K562 (cell line): Measurements from ENCODE around the gene BCL3. TPM values are rescaled to one million over a fixed set of nuclear protein-coding genes. Genes with fewer than 3 reads are reported as not detected.

Experiments
- CHD7 ChIP-seq: fragments of 200-600 bp; sonication (generic); IDR thresholded peaks from one replicate; pipeline ENCODE4 v1.6.1; 2012; ENCODE audit warnings: mild to moderate bottlenecking, low read depth, low read length, inconsistent platforms
- CXXC5 ChIP-seq: fragments of 250-450 bp; sonication (Bioruptor Pico); IDR thresholded peaks from 2 replicates; pipeline ENCODE4 v1.8.0; 2022; ENCODE audit warnings: inconsistent platforms, mild to moderate bottlenecking, moderate library complexity
- PTRF ChIP-seq: fragments of 450-650 bp; IDR thresholded peaks from 2 replicates; pipeline ENCODE4 v1.6.1; 2016; ENCODE audit warnings: mild to moderate bottlenecking, missing genetic modification characterization, missing compliant biosample characterization
- RNF219 ChIP-seq: fragments of 250-450 bp; sonication (Bioruptor Pico); IDR thresholded peaks from 2 replicates; pipeline ENCODE4 v1.5.0; 2022; ENCODE audit warnings: mild to moderate bottlenecking
- SP2 ChIP-seq: IDR thresholded peaks from 2 replicates; pipeline ENCODE4 v1.6.1; 2011; ENCODE audit warnings: mild to moderate bottlenecking, low read depth, low read length, moderate library complexity; ENCODE audit not compliant: poor library complexity, severe bottlenecking; ENCODE audit errors: extremely low read depth
- ZBTB43 ChIP-seq: sonication (generic); formaldehyde crosslinking; IDR thresholded peaks from 2 replicates; pipeline ENCODE4 v1.8.0; 2023; ENCODE audit warnings: mild to moderate bottlenecking, missing genetic modification reagents
- ZNF589 ChIP-seq: fragments of 200-800 bp; sonication (Bioruptor generic); IDR thresholded peaks from 2 replicates; pipeline ENCODE4 v1.6.1; 2016; ENCODE audit warnings: low read depth, missing genetic modification characterization, missing compliant biosample characterization
- ZNF644 ChIP-seq: fragments of 200-800 bp; sonication (Bioruptor generic); IDR thresholded peaks from 2 replicates; pipeline ENCODE4 v1.6.1; 2016; ENCODE audit warnings: low read depth, missing genetic modification characterization, missing compliant biosample characterization
- polyA plus RNA-seq, 8 experiments: library from polyadenylated mRNA; depleted of rRNA in 4 of 8; stranded (reverse) in 5 of 8; unstranded in 3 of 8; fragments of >200 nt; fragmentation: Nextera tagmentation in 2 of 8; fragmentation: Illumina TruSeq in 1 of 8; extraction: Ambion mirVana in 2 of 8; extraction: Trizol in 1 of 8; gene quantifications; 2 replicates each; pipeline versions ENCODE4 v1.2.1 to v1.2.3, GENCODE V29; 2011 to 2014; ENCODE audit warnings: inconsistent platforms in 1 of 8, missing spikeins in 1 of 8
- total RNA-seq, 7 experiments: library from RNA; depleted of rRNA in 6 of 7; stranded (reverse); fragments of >200 nt in 6 of 7; fragmentation: Illumina TruSeq in 2 of 7; extraction: Trizol in 2 of 7; gene quantifications; 2 replicates each; pipeline versions ENCODE4 v1.2.1 to v1.2.3, GENCODE V29; 2011 to 2021; ENCODE audit warnings: low replicate concordance in 1 of 7
- TF ChIP-seq, protein P1 (sequence below): fragments of 450-650 bp; formaldehyde crosslinking; IDR thresholded peaks from 2 replicates; pipeline ENCODE4 v1.4.0; 2020; ENCODE audit warnings: mild to moderate bottlenecking, moderate library complexity
- TF ChIP-seq, protein P2 (sequence below): fragments of 450-650 bp; formaldehyde crosslinking; IDR thresholded peaks from 2 replicates; pipeline ENCODE4 v1.4.0; 2022; ENCODE audit warnings: mild to moderate bottlenecking, moderate library complexity

BCL3 gene
- total and polyA plus RNA-seq, 9 of the 15 experiments (the other 6 are each of a cell fraction or from before 2014, with no cell fraction given) = 0.03 to 2.4 (median 0.50) TPM; not detected in 1

DNA sequence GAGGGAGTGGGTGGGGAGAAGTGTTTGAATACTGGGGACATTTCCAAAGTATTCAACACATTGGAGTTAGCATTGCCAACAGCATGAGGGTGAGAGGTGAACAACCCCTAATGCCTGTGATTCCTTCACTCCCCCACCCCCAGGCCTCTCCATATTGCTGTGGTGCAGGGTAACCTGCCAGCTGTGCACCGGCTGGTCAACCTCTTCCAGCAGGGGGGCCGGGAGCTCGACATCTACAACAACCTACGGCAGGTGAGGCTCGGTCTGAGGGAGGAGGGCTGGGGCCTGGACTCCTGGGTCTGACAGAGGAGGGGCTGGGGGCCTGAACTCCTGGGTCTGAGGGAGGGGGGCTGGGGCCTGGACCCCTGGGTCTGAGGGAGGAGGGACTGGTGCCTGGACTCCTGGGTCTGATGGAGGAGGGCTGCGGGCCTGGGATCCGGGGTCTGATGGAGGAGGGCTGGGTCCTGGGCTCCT, 7.6 kb downstream of the BCL3 start (continued):
- no peak for TF ChIP-seq CHD7
- TF ChIP-seq, protein P1, sequence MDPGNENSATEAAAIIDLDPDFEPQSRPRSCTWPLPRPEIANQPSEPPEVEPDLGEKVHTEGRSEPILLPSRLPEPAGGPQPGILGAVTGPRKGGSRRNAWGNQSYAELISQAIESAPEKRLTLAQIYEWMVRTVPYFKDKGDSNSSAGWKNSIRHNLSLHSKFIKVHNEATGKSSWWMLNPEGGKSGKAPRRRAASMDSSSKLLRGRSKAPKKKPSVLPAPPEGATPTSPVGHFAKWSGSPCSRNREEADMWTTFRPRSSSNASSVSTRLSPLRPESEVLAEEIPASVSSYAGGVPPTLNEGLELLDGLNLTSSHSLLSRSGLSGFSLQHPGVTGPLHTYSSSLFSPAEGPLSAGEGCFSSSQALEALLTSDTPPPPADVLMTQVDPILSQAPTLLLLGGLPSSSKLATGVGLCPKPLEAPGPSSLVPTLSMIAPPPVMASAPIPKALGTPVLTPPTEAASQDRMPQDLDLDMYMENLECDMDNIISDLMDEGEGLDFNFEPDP (CRISPR knock-in tag) = no peak
- no peak for TF ChIP-seq ZBTB43 (CRISPR knock-in tag)
- no peak for TF ChIP-seq SP2
- no peak for TF ChIP-seq ZNF644 (tag)
- TF ChIP-seq CXXC5 = no peak
- no peak for TF ChIP-seq RNF219 (CRISPR knock-in tag)
- TF ChIP-seq ZNF589 (CRISPR knock-in tag) = no peak
- no peak for TF ChIP-seq PTRF (tag)
- TF ChIP-seq, protein P2, sequence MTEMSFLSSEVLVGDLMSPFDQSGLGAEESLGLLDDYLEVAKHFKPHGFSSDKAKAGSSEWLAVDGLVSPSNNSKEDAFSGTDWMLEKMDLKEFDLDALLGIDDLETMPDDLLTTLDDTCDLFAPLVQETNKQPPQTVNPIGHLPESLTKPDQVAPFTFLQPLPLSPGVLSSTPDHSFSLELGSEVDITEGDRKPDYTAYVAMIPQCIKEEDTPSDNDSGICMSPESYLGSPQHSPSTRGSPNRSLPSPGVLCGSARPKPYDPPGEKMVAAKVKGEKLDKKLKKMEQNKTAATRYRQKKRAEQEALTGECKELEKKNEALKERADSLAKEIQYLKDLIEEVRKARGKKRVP = no peak
